ENCODE measurements around the gene POMZP3.
"Not testable (repeated sequence)": the region's sequence is repeated elsewhere in the genome, so short reads cannot be mapped to it uniquely, and the experiment has no call there.

POMZP3 gene

DNA sequence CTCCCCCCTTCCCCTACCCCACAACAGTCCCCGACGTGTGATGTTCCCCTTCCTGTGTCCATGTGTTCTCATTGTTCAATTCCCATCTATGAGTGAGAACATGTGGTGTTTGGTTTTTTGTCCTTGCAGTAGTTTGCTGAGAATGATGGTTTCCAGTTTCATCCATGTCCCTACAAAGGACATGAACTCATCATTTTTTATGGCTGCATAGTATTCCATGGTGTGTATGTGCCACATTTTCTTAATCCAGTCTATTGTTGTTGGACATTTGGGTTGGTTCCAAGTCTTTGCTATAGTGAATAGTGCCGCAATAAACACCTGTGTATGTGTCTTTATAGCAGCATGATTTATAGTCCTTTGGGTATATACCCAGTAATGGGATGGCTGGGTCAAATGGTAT is 65.7 kb downstream of the POMZP3 start:
- POLR2A ChIA-PET; H3K4me3 ChIP-seq (ENCODE audit: low read depth, low read length); DNase-seq (ENCODE audit: low read depth, low spot score); CTCF ChIA-PET: not testable (repeated sequence)

- POLR2A ChIA-PET; H3K4me3 ChIP-seq (ENCODE audit: low read depth, low read length); DNase-seq (ENCODE audit: low read depth, low spot score); CTCF ChIA-PET: not testable (repeated sequence)
Observed at GRCh38 chr7:76560157-76560556, 66.9 kb downstream of the POMZP3 start.
